HepG2 (cell line): ENCODE data around the gene RAP1GAP2. TPM values are rescaled to one million over a fixed set of nuclear protein-coding genes. Genes with fewer than 3 reads are reported as not detected.

Source experiments
- E2F2 ChIP-seq: sonication (generic); formaldehyde crosslinking; IDR thresholded peaks from 2 replicates; pipeline ENCODE4 v1.4.0; 2020; ENCODE audit warnings: missing genetic modification reagents, borderline replicate concordance
- IRX3 ChIP-seq: sonication (generic); formaldehyde crosslinking; IDR thresholded peaks from 2 replicates; pipeline ENCODE4 v1.8.1; 2023; ENCODE audit warnings: mild to moderate bottlenecking, low read depth, missing genetic modification reagents, borderline replicate concordance
- JARID2 ChIP-seq: sonication (generic); formaldehyde crosslinking; IDR thresholded peaks from 2 replicates; pipeline ENCODE4 v1.8.1; 2023; ENCODE audit warnings: missing genetic modification reagents, inconsistent platforms; ENCODE audit not compliant: insufficient replicate concordance
- KDM6A ChIP-seq: IDR thresholded peaks from 2 replicates; pipeline ENCODE4 v1.6.1; 2016; ENCODE audit warnings: low read depth
- MXD3 ChIP-seq: IDR thresholded peaks from 2 replicates; pipeline ENCODE4 v1.6.1; 2016; ENCODE audit warnings: mild to moderate bottlenecking, missing biosample characterization, missing genetic modification reagents
- MYNN ChIP-seq: sonication (generic); formaldehyde crosslinking; IDR thresholded peaks from 2 replicates; pipeline ENCODE4 v1.4.0; 2020; ENCODE audit warnings: mild to moderate bottlenecking, low read depth, missing genetic modification reagents
- NR2F6 ChIP-seq, 2 experiments: IDR thresholded peaks; 2 replicates each; pipeline ENCODE4 v1.6.1; 2016; ENCODE audit warnings: antibody characterized with exemption in 1 of 2, mild to moderate bottlenecking in 1 of 2
- SKI ChIP-seq: fragments of 450-650 bp; IDR thresholded peaks from one replicate; pipeline ENCODE4 v1.6.1; 2018; ENCODE audit warnings: mild to moderate bottlenecking; ENCODE audit not compliant: partially characterized antibody
- ZFP41 ChIP-seq: sonication (generic); formaldehyde crosslinking; IDR thresholded peaks from 2 replicates; pipeline ENCODE4 v1.4.0; 2020; ENCODE audit warnings: mild to moderate bottlenecking, missing genetic modification reagents, borderline replicate concordance
- ZNF276 ChIP-seq: sonication (generic); formaldehyde crosslinking; IDR thresholded peaks from 2 replicates; pipeline ENCODE4 v1.4.0; 2020; ENCODE audit warnings: mild to moderate bottlenecking, low read depth, missing genetic modification reagents
- ZNF576 ChIP-seq: sonication (generic); formaldehyde crosslinking; IDR thresholded peaks from 2 replicates; pipeline ENCODE4 v1.4.0; 2020; ENCODE audit warnings: mild to moderate bottlenecking, missing genetic modification reagents
- ZNF710 ChIP-seq: sonication (generic); formaldehyde crosslinking; IDR thresholded peaks from 2 replicates; pipeline ENCODE4 v1.5.0; 2020; ENCODE audit warnings: mild to moderate bottlenecking, missing genetic modification reagents, borderline replicate concordance
- ZNF792 ChIP-seq: IDR thresholded peaks from 2 replicates; pipeline ENCODE4 v1.6.1; 2016
- polyA plus RNA-seq, 8 experiments: library from polyadenylated mRNA; depleted of rRNA in 3 of 8; stranded (reverse) in 7 of 8; unstranded in 1 of 8; fragments of >200 nt; fragmentation: Illumina TruSeq in 4 of 8; extraction: Trizol in 4 of 8; gene quantifications; 2 replicates each; pipeline versions ENCODE4 v1.2.1 to v1.2.3, GENCODE V29; 2011 to 2016; ENCODE audit warnings: low read depth in 4 of 8, missing spikeins in 1 of 8, mixed read lengths in 1 of 8; ENCODE audit not compliant: insufficient read depth in 1 of 8
- total RNA-seq, 5 experiments: library from RNA; depleted of rRNA; stranded (reverse); fragments of >200 nt; fragmentation: Illumina TruSeq; extraction: Trizol; gene quantifications; 2 replicates each; pipeline ENCODE4 v1.2.3, GENCODE V29; 2016; ENCODE audit warnings: low read depth in 1 of 5

Gene RAP1GAP2
- total and polyA plus RNA-seq, 2 of the 13 experiments (the other 11 are each of a cell fraction or from before 2014, with no cell fraction given) = 10.9 to 12.0 TPM

GRCh38 chr17:2783310-2784030, 12.8 kb upstream of the RAP1GAP2 start (continued):
- TF ChIP-seq ZNF576 (CRISPR knock-in tag) (no peak), MYNN (CRISPR knock-in tag) (no peak), E2F2 (CRISPR knock-in tag) (no peak), ZFP41 (CRISPR knock-in tag) (no peak), ZNF276 (CRISPR knock-in tag) (no peak), KDM6A (CRISPR knock-in tag) (no peak), SKI (no peak), NR2F6 (IDR thresholded peaks at IDR 0.05) (no peak), NR2F6 (CRISPR knock-in tag; IDR thresholded peaks at IDR 0.05) (no peak), MXD3 (CRISPR knock-in tag) (no peak), ZNF792 (CRISPR knock-in tag) (no peak), JARID2 (CRISPR knock-in tag) (no peak), IRX3 (CRISPR knock-in tag) (no peak), ZNF710 (CRISPR knock-in tag) (no peak)
